ENCODE data around the gene IFFO2.

Gene IFFO2

DNA sequence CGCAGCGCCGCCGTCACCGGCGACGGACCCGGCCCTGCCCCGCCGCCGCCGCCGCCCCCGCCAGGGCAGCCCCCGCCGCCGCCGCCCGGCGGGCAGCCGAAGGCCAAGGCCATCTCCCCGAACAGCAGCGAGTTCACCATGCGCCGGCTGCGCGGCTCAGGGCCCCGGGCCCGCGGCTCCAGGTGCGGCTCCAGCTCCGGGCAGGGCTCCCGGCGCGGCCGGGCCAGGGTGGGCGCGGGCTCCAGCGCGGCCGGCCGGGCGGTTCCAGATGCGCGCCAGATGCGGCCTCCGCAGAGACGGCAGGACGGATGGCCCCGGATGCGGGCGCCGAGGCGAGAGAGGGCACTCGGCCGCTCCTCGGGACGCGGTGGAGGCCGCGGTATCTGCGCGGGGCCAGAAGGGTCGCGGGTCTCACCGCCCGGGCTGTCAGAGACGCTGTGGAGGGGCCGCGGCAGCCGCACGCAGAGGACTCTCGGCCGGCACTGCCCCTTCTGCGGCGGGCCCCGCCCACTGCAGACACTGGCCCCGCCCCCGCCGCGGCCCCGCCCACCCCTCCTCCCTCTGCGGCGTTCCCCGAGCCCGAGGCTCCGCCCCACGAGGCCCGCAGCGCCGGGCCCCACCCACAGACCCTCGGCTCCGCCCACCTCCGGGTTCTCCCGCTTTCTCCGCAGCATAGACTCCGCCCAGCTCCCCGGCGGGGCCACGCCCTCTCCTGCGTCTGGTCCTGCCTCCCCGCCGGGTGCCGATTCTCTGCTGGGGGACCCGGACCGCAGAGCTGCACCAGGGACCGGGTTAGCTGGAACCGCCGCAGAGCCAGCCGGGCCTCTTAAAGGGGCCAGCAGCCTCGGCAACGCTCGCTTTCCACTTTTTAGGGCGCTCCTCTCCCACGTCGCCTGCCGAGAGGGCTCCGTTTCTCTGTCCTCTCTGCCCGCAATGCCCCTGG is at the start of gene IFFO2:
IFFO2 (minus strand) TSS at position 484 of the 943 bp plus-strand sequence; CDS start at position 140, 344 bp downstream.
- peak; percentile 98 for DNase-seq

- no peak for DNase-seq
Observed at GRCh38 chr1:19006000-19006399, 49.5 kb upstream of the IFFO2 start.

- no peak for DNase-seq
Observed at GRCh38 chr1:19003371-19004290, 47.2 kb upstream of the IFFO2 start.

GRCh38 chr1:19000065-19000464 is 43.6 kb upstream of the IFFO2 start:
- no peak for DNase-seq

DNA sequence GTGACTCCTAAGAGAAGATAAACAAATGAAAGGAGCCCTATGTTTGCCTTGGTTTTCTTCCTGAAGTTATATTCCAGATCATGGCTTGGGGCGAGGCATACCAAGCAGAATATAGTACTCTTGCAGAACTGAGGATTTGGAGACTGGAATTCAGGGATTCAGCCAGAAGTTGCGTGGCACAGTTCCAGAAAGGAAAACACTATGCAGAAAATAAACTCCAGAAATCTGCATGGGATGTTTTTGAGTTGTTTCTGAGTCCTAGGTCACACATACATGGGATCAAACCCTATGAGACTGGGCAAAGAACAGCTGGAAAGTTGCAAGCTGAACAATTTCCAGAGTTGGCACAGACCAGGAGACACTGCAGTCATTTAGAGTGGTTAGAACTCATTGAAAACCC is 42.9 kb upstream of the IFFO2 start:
- DNase-seq = no peak

DNA sequence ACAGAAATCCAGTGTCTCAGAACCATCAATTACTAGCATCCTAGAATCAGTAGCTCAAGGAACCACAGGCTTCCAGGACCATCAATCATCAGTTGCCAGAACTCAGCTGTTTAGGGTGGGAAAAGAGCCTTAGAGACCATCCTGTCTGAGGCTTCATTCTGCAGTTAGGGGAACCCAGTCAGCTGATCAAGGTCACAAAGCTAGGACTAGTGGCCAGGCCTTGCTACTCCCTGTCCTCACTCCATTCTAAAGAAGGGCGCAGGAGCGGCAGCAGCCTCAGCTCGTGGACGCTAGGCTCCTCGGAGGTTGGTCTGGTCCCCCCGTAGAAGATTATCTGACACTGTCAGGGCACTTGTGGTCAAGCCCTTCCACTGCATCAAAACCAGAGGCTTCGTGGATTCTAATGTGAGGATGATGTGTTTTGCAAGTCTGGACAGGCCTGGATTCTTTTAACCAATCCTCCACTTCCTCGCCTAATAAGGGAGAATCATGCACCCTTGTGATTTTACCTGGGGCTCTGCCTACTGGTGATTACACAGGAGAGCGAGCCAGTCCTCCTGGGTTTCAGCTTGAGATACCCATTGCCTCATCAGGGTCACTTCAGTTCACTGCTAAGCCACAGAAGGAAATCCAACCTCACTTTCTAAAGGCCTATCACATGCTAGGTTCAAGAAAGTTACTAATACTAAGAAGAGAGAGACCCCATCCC is 41.7 kb upstream of the IFFO2 start:
- DNase-seq = no peak

DNA sequence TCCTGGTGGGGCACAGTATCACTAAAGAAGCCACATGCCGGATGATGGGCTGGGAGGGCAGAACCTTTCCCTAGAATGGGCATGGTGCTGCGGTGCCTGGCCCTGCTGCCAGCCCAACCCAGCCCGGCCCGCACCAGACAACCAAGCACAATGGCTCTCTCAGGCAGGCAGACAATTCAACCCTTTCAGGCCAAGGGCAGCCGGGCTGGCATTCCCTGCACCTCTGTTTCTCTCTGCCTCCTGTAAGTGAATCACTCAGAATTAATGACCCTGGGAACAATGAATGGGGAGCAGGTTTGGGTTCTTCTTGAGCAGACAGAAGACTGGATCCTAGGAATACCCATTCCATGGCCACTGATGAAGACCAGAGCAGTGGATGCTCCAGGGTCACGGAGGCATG is 41.0 kb upstream of the IFFO2 start:
- no peak for DNase-seq

GRCh38 chr1:18996548-18997177 is 40.2 kb upstream of the IFFO2 start:
- DNase-seq = no peak

GRCh38 chr1:18994381-18994780 is 37.9 kb upstream of the IFFO2 start:
- no peak for DNase-seq

DNA sequence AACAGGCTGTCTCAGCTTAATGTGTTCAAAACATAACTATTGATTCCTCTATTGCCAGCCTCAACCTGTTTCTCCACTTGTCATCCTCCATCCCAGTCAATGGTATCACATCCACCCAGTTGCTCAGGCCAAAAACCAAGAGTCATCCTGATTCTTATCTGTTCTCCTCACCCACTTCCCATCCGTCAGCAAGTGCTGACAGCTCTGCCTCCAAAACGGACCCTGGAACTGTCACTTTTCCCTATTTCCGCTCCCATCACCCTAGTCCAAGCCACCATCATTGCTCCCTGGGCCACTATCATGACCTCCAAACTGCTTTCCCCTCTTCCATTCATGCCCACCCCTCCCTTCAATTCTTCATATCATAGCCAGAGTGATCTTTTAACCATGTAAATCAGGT is 36.2 kb upstream of the IFFO2 start:
- DNase-seq = no peak

DNA sequence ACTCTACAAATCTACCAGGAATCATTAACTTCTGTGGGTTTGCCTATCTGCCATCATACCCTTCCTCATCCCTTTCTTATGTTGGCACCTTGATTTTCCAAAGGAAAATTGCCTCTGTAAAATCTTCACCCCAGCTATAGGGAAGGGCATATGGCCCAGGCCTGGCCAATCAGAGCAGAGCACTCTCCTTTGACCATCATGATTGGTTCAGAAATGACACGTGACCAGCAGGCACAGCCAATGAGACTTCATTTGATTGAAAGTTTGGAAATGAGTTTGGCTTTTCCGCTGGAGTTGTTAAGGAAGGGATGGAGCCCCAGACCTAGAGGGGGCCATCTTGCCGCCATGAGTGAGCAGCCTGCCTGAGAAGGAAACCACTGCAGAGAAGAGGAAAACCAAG is 35.1 kb upstream of the IFFO2 start:
- DNase-seq = no peak

GRCh38 chr1:18989896-18990295 is 33.4 kb upstream of the IFFO2 start:
- no peak for DNase-seq

DNA sequence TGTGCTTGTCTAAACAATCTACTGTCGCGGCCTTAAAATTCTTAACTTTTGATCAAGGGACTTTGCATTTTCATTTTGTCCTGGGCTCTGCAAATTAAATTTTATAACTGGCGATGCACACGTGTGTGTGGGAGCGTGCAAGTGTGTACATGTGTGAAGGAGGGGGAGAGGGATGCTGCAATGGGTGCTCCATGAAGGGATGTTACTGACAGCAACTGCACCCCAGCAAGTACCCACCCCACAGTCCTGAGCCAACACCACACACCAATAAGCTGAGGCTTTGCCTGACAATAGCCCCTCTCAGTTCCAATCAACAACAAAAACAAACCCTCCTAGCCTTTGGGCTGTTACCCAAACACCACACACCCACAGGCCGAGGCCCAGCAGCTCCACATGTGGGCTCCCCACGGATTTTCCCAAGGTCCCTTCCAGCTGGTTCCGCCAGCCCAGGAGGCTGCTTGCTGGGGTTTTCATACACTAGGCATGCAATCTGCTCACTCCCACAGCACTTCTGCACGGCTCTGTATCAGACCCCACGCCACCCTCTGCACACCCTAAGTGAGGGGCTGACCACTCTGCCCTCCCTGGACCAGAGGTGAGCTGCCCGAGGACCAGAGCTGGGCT is 32.8 kb upstream of the IFFO2 start:
- DNase-seq = no peak

GRCh38 chr1:18981242-18981641 is 24.8 kb upstream of the IFFO2 start:
- DNase-seq = no peak

- no peak for DNase-seq
Observed at GRCh38 chr1:18978706-18979105, 22.2 kb upstream of the IFFO2 start.

DNA sequence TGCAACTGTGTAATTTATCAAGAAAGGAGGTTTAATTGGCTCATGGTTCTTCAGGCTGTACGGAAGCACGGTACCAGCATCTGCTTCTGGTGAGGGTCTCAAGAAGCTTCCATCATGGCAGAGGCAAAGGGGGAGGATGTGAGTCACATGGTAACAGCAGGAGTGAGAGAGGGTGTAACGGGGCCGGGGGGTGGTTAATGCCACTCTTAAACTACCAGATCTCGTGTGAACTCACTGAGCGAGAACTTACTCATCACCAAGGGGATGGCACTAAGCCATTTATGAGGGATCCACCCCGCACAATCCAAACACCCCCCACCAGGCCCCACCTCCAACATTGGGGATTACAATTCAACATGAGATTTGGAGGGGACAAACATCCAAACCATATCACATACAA is 21.0 kb upstream of the IFFO2 start:
- DNase-seq = no peak

- no peak for DNase-seq
Observed at GRCh38 chr1:18976096-18976495, 19.6 kb upstream of the IFFO2 start.

- no peak for DNase-seq
Observed at GRCh38 chr1:18974606-18975005, 18.1 kb upstream of the IFFO2 start.

DNA sequence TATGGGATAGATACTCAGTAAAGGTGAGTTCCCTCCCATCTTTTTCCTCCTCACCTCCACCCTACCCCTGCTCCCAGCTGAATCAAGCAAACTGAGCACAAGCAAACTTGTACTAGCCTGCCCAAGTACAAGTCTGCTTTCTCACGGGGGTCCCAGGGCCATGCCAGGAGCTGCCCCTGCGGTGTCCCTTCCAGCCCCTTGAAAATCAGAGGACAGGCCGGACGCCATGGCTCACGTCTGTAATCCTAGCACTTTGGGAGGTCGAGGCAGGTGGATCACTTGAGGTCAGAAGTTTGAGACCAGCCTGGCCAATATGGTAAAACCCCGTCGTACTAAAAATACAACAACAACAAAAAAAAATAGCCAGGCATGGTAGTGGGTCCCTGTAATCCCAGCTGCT is 17.5 kb upstream of the IFFO2 start:
- no peak for DNase-seq

GRCh38 chr1:18973446-18973955 is 17.0 kb upstream of the IFFO2 start:
- no peak for DNase-seq

DNA sequence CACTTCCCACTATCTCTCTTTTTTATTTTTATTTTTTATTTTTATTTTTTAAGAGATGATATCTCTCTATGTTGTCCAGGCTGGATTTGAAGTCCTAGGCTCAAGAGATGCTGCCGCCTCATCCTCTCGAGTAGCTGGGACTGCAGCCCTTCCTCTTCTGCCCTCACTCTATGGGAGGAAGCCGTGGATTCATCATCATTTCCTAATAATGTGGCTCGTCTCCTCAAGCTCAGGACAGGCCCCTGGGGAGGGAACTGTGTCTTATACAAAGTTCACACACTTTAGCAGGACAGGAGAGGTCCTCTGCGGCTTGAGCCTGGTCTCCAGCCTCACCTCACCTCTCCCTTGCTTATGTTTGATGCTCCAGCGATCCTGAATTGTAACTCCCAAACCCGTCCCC is 16.5 kb upstream of the IFFO2 start:
- no peak for DNase-seq

DNA sequence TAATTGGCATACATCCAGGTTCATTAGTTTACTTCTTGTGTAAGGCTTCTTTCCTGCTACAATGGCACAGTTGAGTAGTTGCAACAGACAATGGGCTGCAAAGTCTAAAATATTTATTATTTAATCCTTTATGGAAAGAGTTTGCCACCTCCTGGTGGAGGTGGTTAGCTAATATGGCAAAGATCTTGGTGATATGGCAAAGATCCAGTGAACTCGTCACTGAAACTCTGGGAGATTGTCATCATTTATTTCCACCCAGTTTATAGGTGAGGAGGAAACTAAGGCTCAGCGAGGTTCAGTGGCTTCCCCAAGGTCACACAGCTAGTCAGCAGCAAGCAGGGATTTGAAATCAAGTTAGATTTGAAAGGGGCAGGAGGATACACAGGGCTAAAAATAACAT is 16.1 kb upstream of the IFFO2 start:
- DNase-seq = no peak

Measured in activated naive CD4-positive, alpha-beta T cell treated with anti-CD3 and anti-CD28 coated beads, Interleukin-2, amount 50 U/mL, for 16 hours (primary cell).